GM18499 (cell line): ENCODE results near the gene ATF7.
"Not testable (repeated sequence)": the region's sequence is repeated elsewhere in the genome, so short reads cannot be mapped to it uniquely, and the experiment has no call there.

Experiments used
- ATAC-seq: cut with Tn5 transposase; IDR thresholded peaks from one replicate; pipeline ENCODE4 v1.9.1; 2021; ENCODE audit warnings: moderate number of reproducible peaks; ENCODE audit not compliant: insufficient read depth, unreplicated experiment

Gene ATF7

DNA sequence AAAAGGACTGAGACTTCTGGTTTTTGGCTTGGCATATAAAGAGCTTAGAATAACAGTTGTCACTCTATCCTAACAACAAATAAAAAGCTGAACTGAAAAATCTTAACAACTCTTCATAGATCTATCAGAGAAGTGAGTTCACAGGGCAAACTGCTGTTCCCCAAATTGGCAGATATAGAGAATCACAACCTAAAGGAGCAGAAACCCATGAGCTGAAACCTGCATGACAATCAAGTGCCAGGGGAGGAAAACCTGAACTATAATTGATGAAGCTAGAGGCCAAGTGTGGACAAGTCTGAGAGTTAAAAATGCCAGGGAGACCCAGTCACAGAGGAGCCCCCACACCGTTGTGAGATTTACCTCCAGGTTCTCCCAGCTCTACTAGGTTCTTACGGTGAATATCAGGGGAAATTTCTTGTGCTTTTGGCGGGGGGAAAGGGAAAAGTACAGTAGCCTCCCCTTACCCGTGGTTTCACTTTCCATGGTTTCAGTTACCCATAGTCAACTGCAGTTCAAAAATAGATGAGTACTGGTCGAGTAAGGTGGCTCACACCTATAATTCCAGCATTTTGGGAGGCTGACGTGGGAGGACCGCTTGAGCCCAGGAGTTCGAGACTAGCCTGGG, 53.9 kb downstream of the ATF7 start:
- no peak for ATAC-seq

DNA sequence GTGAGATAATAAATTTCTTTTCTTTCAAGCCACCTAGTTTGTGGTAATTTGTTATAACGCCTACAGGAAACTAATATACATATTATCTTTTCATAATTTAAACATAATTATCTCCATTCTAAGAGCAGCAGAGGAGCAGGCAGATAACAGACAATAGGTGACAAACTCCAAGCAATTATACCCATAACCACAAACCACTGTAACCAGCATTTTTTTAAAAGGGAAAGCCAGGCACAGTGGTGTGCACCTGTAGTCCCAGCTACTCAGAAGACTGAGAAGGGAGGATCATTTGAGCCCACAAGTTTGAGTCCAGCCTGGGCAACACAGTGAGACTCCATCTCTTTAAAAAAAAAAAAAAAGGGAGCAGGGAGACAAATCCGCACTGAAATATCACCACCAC, 54.9 kb downstream of the ATF7 start:
- no peak for ATAC-seq

GRCh38 chr12:53568809-53569557, 57.2 kb downstream of the ATF7 start:
- no peak for ATAC-seq

- no peak for ATAC-seq
Measured at GRCh38 chr12:53567961-53568808, 58.0 kb downstream of the ATF7 start.

GRCh38 chr12:53565376-53565775, 60.8 kb downstream of the ATF7 start:
- not testable (repeated sequence) for ATAC-seq

- no peak for ATAC-seq
Measured at GRCh38 chr12:53564941-53565340, 61.2 kb downstream of the ATF7 start.

- no peak for ATAC-seq
Measured at GRCh38 chr12:53564278-53564677, 61.9 kb downstream of the ATF7 start.

- ATAC-seq: no peak
Measured at GRCh38 chr12:53563452-53564028, 62.6 kb downstream of the ATF7 start.

DNA sequence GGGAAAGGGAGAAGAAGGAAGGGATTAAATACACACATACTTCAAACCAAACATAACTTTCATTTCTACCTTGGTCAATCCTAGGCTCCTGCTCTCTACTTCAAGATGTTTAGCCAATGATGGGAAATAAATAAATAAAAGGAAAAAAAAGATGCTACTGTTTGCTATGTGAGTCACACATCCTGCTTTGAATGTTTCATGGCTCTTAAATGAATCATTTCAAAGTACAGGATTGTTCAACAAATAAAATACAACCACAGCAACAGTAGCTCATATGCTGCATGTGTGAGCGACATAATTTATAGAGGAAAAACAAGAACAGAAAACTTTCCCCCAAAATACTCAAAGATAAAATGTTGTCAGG, 64.6 kb downstream of the ATF7 start:
- ATAC-seq: no peak

DNA sequence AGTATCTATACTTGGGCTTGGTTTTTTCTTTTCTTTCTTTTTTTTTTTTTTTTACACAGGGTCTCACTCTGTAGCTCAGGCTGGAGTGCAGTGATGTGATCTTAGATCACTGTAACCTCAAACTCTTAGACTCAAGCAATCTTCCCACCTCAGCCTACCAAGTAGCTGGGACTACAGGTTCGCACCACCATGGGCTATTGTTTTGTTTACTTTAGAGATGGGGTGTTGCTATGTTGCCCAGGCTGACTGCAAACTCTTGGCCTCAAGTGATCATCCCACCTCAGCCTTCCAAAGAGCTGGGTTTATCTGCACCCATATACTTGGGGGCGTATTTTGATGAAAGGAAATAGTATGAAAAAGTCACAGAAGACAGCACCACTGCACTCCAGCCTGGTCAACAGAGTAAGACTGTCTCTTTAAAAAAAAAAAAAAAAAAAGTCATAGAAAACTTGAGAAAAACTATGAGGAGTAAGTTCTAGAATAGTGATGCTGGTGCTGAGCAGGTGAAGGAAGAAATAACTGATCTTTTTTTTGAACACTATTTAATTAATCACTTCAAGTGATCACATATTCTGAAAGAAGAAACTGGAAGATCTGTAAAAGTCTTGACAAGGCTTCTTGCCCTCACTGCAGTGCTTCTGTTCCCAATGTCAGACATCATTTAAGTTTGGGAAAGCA, 65.1 kb downstream of the ATF7 start:
- no peak for ATAC-seq

GRCh38 chr12:53560351-53560750, 65.8 kb downstream of the ATF7 start:
- ATAC-seq: no peak

DNA sequence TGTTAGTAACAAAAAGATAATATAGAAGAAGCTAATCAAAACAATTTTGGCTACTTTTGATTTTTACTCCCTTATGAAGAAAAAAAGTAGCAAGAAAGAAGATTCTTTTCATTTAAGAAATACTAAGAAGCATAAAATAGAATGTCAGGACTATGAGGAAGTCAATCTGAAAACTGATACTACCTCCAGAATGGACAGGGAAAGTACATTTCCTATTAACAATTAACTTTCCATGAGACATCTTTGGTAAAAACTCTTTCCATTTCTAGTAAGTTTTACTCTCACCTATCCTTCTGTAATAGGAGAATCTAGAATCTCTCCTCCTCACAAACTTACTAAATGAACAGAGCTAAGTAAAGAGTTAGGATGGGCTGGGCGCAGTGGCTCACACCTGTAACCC, 67.6 kb downstream of the ATF7 start:
- ATAC-seq: no peak

DNA sequence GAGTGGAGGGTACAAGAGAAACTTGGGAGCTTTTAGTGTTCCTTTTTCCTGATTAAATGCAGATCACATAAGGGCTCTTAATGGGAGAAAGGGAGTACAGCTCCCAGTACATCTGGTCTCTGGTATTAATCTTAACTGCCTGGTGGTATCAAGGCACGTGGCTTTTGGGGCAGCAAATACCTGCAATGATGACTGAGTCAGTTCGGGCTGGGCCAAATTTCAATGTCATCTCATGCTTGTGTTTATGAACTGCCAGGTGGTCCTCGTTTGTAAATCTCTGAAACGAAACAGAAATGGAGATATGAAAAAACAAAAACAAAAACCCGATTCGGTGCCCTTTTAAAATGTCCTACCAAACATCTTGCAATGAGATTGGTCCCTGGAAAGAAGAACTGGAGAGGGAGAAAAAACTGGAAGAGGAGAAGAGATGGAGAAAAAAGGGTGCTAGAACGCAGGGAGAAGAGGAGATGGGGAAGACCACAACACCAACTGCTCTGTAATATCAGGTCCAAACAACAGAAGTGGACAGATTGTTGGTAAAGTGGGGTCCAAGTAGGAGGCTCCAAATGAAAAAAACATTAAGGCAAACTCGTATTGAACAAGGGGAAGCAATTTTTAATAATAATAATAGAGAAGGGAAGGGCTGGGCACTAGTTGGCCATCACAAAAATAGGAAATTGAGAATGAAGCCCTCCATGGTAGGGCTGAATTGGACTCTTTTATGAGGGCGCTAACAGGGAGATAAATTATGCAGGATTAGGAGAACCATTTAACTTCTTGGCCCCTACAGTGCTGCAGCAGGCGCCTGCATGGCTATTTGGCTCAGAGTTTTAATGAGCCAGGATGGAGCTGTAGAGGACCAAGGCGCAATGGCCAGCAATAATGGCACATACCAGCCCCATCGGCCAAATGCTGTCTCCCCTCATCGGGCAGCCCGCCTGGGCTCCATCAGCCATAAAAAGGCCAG, 73.5 kb downstream of the ATF7 start:
- no peak for ATAC-seq

GRCh38 chr12:53551889-53552291, 74.3 kb downstream of the ATF7 start:
- ATAC-seq: no peak

GRCh38 chr12:53550595-53550994, 75.6 kb downstream of the ATF7 start:
- no peak for ATAC-seq

GRCh38 chr12:53550131-53550530, 76.1 kb downstream of the ATF7 start:
- ATAC-seq: not testable (repeated sequence)

DNA sequence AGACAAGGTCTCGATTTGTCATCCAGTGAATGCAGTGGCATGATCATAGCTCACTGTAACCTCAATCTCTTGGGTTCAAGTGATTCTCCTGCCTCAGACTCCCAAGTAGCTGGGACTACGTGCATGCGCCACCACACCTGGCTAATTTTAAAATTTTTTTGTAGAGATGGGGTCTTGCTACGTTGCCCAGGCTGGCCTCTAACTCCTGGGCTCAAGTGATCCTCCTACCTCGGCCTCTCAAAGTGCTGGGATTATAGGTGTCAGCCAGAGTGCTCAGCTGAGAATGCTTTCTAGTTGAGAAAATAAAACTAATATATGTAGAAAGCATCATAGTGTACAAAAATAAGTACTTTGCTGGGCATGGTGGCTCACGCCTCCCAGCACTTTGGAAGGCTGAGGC, 77.8 kb downstream of the ATF7 start:
- not testable (repeated sequence) for ATAC-seq

GRCh38 chr12:53543539-53543938, 82.6 kb downstream of the ATF7 start:
- ATAC-seq: peak; percentile 70

DNA sequence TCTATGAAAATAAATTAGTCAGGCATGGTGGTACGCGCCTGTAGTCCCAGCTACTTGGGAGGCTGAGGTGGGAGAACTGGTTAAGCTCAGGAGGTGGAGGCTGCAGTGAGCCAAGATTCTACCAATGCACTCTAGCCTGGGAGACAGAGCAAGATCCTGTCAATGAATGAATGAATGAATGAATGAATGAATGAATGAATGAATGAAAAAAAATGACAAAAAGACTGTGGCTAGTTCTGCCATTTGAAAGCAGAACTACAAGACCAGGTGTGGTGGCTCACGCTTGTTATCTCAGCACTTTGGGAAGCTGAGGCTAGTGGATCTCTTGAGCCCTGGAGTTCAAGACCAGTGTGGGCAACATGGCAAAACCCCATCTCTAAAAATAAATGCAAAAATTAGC, 86.7 kb downstream of the ATF7 start:
- no peak for ATAC-seq
